OCI-LY1 (cell line): Measurements from ENCODE around the gene RAD51B.

Experiments used
- H2AFZ ChIP-seq: fragments of 200-600 bp; sonication (generic), shearing (Covaris generic); 2 replicates; pipeline ENCODE4 v1.6.0; 2014; ENCODE audit warnings: antibody characterized with exemption, mild to moderate bottlenecking, low read length
- H3F3A ChIP-seq: fragments of 200-600 bp; sonication (generic), shearing (Covaris generic); 2 replicates; pipeline ENCODE4 v1.6.0; 2014; ENCODE audit warnings: mild to moderate bottlenecking, antibody characterized with exemption, low read length, moderate library complexity; ENCODE audit not compliant: insufficient read depth
- H3K27ac ChIP-seq: fragments of 200-600 bp; sonication (generic); 2 replicates; pipeline ENCODE4 v1.5.1; 2014; ENCODE audit warnings: low read length, mixed run types, mild to moderate bottlenecking, low read depth; ENCODE audit not compliant: poor library complexity, severe bottlenecking
- H3K27me3 ChIP-seq: fragments of 200-600 bp; sonication (generic); 2 replicates; pipeline ENCODE4 v1.6.0; 2014; ENCODE audit warnings: antibody characterized with exemption, mild to moderate bottlenecking, low read length, moderate library complexity; ENCODE audit not compliant: insufficient read depth
- H3K36me3 ChIP-seq: fragments of 200-600 bp; sonication (generic); 2 replicates; pipeline ENCODE4 v1.6.1; 2014; ENCODE audit warnings: mild to moderate bottlenecking, antibody characterized with exemption, low read length, moderate library complexity, mixed read lengths; ENCODE audit not compliant: insufficient read depth
- H3K4me1 ChIP-seq: fragments of 200-600 bp; sonication (generic); 2 replicates; pipeline ENCODE4 v1.5.1; 2014; ENCODE audit warnings: mild to moderate bottlenecking, low read length, moderate library complexity; ENCODE audit not compliant: insufficient read depth, severe bottlenecking
- H3K4me2 ChIP-seq: fragments of 200-600 bp; sonication (generic), shearing (Covaris generic); 2 replicates; pipeline ENCODE4 v1.6.1; 2014; ENCODE audit warnings: low read length
- H3K4me3 ChIP-seq: fragments of 200-600 bp; sonication (generic); 2 replicates; pipeline ENCODE4 v1.5.1; 2014; ENCODE audit warnings: low read length, low read depth, mild to moderate bottlenecking, mixed read lengths; ENCODE audit not compliant: poor library complexity, severe bottlenecking
- H3K79me2 ChIP-seq: fragments of 200-600 bp; shearing (Covaris generic); 2 replicates; pipeline ENCODE4 v1.6.1; 2016; ENCODE audit warnings: mixed run types, low read length, mixed read lengths; ENCODE audit not compliant: insufficient read depth
- H3K9ac ChIP-seq: fragments of 200-600 bp; sonication (generic), shearing (Covaris generic); 2 replicates; pipeline ENCODE4 v1.6.1; 2014; ENCODE audit warnings: mild to moderate bottlenecking, low read length, mixed read lengths
- H3K9me2 ChIP-seq: fragments of 200-600 bp; sonication (generic), shearing (Covaris generic); 2 replicates; pipeline ENCODE4 v1.6.1; 2014; ENCODE audit warnings: low read depth, mild to moderate bottlenecking, low read length, mixed read lengths
- H3K9me3 ChIP-seq: fragments of 200-600 bp; shearing (Covaris generic); 2 replicates; pipeline ENCODE4 v1.6.1; 2014; ENCODE audit warnings: low read length, mixed read lengths
- H4K20me1 ChIP-seq: fragments of 200-600 bp; sonication (generic), shearing (Covaris generic); 2 replicates; pipeline ENCODE4 v1.6.0; 2016; ENCODE audit warnings: mild to moderate bottlenecking, low read length; ENCODE audit not compliant: insufficient read depth
- EZH2 ChIP-seq: fragments of 200-600 bp; sonication (generic), shearing (Covaris generic); IDR thresholded peaks from 2 replicates; pipeline ENCODE4 v1.8.0; 2017; ENCODE audit warnings: borderline replicate concordance, mixed run types, mild to moderate bottlenecking, antibody characterized with exemption, low read length, moderate library complexity, mixed read lengths
- TF ChIP-seq, protein P1 (sequence below): fragments of 200-600 bp; sonication (generic), shearing (Covaris generic); IDR thresholded peaks from 2 replicates; pipeline ENCODE4 v1.5.1; 2017; ENCODE audit warnings: mild to moderate bottlenecking, antibody characterized with exemption, low read length, moderate library complexity, mixed read lengths

The RAD51B gene

DNA sequence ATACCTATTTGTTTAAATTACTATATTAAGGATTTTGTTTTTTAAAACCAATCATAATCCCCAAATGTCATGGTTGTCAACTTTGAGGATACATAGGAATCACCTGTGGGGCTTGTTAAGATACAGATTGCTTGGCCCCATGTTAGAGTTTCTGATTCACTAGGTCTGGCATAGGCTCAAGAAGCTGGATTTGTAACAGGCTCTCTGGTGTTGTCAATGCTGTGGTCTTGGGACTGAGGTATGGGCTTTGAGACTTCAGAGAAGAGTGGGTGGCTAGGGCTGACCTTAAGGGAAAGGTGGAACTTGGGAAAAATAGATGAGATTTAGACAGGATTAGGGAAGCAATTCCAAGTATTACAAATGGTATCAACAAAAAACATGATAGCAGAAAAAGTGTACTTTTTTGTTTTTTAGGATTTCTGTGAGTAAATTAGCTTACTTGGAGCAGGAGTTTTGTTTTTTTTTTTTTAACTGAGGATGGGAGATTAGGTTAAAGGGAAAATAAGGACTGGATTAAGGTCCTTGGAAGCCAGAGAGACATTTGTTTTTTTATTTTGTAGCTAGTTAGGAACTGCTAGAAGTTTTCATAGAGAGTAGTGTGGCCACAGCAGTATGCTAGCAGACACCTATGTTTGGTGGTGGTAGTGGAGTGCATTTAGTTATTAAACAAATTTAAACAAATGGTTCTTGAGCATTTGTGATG lies 88.6 kb downstream of the RAD51B start:
- Histone ChIP-seq H3K9me3 (no peaks in the 10 kb centered on the region), H3K27ac (no peak overlapping the region), H3K9ac (no peak overlapping the region), H4K20me1 (no peaks in the 10 kb centered on the region), H3K79me2 (no peaks in the 10 kb centered on the region), H3K27me3 (no peaks in the 10 kb centered on the region), H3K4me3 (no peak overlapping the region), H3K9me2 (no peaks in the 10 kb centered on the region), H3K36me3 (no peaks in the 10 kb centered on the region), H3K4me1 (no peaks in the 10 kb centered on the region), H3K4me2 (no peak overlapping the region), H2AFZ (no peak overlapping the region), H3F3A (no peaks in the 10 kb centered on the region; the same call in 1 of the 2 replicates)
- no peak for TF ChIP-seq EZH2
- TF ChIP-seq, protein P1, sequence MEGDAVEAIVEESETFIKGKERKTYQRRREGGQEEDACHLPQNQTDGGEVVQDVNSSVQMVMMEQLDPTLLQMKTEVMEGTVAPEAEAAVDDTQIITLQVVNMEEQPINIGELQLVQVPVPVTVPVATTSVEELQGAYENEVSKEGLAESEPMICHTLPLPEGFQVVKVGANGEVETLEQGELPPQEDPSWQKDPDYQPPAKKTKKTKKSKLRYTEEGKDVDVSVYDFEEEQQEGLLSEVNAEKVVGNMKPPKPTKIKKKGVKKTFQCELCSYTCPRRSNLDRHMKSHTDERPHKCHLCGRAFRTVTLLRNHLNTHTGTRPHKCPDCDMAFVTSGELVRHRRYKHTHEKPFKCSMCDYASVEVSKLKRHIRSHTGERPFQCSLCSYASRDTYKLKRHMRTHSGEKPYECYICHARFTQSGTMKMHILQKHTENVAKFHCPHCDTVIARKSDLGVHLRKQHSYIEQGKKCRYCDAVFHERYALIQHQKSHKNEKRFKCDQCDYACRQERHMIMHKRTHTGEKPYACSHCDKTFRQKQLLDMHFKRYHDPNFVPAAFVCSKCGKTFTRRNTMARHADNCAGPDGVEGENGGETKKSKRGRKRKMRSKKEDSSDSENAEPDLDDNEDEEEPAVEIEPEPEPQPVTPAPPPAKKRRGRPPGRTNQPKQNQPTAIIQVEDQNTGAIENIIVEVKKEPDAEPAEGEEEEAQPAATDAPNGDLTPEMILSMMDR, result no peak

DNA sequence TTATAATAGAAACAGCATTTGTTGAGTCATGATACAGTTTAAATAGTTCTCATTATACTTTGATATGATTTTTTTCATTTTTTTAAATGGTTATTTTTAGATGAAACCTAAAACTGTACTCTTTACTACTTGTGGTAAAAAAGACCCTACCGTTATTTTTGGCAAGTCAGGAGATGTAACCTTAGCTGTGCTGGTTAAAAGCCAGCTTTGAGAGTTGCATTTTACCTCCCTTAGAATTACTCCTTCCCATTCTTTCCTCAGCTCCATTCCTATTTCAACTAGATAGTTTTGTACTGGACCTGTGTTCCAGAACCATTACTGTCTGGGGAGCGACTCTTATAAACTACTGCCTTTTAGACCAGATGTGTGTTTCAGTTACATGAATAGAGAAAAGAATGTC lies 92.0 kb downstream of the RAD51B start:
- no peak overlapping the region for H3K9ac ChIP-seq
- H3K9me3 ChIP-seq, result no peaks in the 10 kb centered on the region
- H3K9me2 ChIP-seq, result no peaks in the 10 kb centered on the region
- H3K36me3 ChIP-seq, result no peaks in the 10 kb centered on the region
- no peak for TF ChIP-seq EZH2
- TF ChIP-seq, protein P1, result no peak
- no peaks in the 10 kb centered on the region for H4K20me1 ChIP-seq
- no peaks in the 10 kb centered on the region for H3K27me3 ChIP-seq
- H3F3A ChIP-seq, result no peaks in the 10 kb centered on the region
- no peak overlapping the region for H3K4me3 ChIP-seq
- no peaks in the 10 kb centered on the region for H3K4me1 ChIP-seq
- no peak overlapping the region for H3K27ac ChIP-seq
- H2AFZ ChIP-seq, result no peak overlapping the region
- no peak overlapping the region for H3K4me2 ChIP-seq
- no peaks in the 10 kb centered on the region for H3K79me2 ChIP-seq

DNA sequence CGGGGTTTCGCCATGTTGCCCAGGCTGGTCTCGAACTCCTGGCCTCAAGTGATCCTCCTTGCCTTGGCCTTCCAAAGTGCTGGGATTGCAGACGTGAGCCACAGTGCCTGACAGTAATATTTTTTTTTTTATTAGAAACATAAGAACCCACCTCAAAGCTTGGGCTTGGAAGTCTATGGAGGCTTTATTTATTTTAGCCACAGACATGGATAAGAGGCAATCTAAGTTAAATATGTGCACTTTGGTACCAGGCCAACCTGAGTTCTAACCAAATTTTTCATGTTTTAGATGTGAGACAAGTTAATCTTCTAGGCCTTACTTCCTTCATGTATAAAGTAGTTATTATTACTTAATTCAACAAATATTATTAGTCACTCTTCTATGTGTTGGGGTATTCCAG lies 96.9 kb downstream of the RAD51B start:
- no peaks in the 10 kb centered on the region for H3K27me3 ChIP-seq
- H3K4me1 ChIP-seq, result no peaks in the 10 kb centered on the region
- no peaks in the 10 kb centered on the region for H3F3A ChIP-seq
- no peak overlapping the region for H3K27ac ChIP-seq
- H3K4me3 ChIP-seq, result no peak overlapping the region
- H3K4me2 ChIP-seq, result no peak overlapping the region
- no peaks in the 10 kb centered on the region for H3K9me3 ChIP-seq
- no peaks in the 10 kb centered on the region for H4K20me1 ChIP-seq
- TF ChIP-seq EZH2, result no peak
- TF ChIP-seq, protein P1, result no peak
- no peaks in the 10 kb centered on the region for H3K36me3 ChIP-seq
- H3K79me2 ChIP-seq, result no peaks in the 10 kb centered on the region
- no peaks in the 10 kb centered on the region for H3K9me2 ChIP-seq
- no peak overlapping the region for H2AFZ ChIP-seq
- H3K9ac ChIP-seq, result no peak overlapping the region
